Transverse colon (tissue), 4 donors: ENCODE measurements around the gene SLC37A1.

Source experiments
- CTCF ChIP-seq, 5 experiments: fragments of 200-600 bp in 3 of 5; fragments of 450-650 bp in 2 of 5; sonication (generic) in 3 of 5; IDR thresholded peaks; 1 replicate in 2 of 5; 2 replicates in 3 of 5; pipeline ENCODE4 v1.5.1; 2016 to 2017; ENCODE audit warnings: antibody characterized with exemption in 5 of 5, inconsistent platforms in 3 of 5, mild to moderate bottlenecking in 2 of 5, moderate library complexity in 1 of 5
- POLR2AphosphoS5 ChIP-seq, 3 donors: sonication (generic); formaldehyde crosslinking; IDR thresholded peaks; one replicate each; pipeline ENCODE4 v1.6.1; 2016; ENCODE audit warnings: antibody characterized with exemption in 3 of 3

GRCh38 chr21:42581993-42582786 is 68.5 kb downstream of the SLC37A1 start:
- TF ChIP-seq CTCF (IDR thresholded peaks at IDR 0.05) (no peak), POLR2AphosphoS5 (IDR thresholded peaks at IDR 0.05) (no peak)
